Measurements from ENCODE around the gene POTEC. TPM values are rescaled to one million over a fixed set of nuclear protein-coding genes. Genes with fewer than 3 reads are reported as not detected.
"Not testable (repeated sequence)": the region's sequence is repeated elsewhere in the genome, so short reads cannot be mapped to it uniquely, and the experiment has no call there.

The POTEC gene
- total and polyA plus RNA-seq, 10 of the 15 experiments (the other 5 are each of a cell fraction or from before 2014, with no cell fraction given), result not detected

DNA sequence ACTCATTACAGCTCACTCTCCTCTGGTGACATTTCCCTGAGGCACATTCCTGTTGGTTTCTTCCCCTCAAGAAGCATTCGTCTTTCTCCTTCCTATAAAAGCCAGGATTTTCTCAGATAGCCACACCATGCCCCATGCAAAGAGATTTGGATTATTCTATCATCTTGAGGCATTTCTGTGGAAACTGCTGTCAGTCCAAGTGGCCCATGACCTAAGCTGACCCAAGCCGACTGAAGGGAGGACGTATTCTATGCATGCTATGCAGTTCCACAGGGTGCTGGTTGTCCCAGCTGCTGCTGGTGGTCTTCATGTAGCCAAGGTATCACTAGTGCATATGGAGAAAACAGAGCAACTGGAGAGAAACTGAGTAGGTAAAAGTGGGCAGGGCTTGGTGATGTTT is 73.0 kb downstream of the POTEC start:
- H4K20me1 ChIP-seq (ENCODE audit: control insufficient read depth, insufficient read depth); H3K4me3 ChIP-seq; H3K79me2 ChIP-seq (ENCODE audit: control insufficient read depth, insufficient read depth, low read length); BruUV-seq (replicated peaks); H3K36me3 ChIP-seq (ENCODE audit: control insufficient read depth in 2 of 2, insufficient read depth in 2 of 2, low read length in 1 of 2); SMC1A ChIA-PET (ENCODE audit: uncharacterized antibody, unreplicated experiment); in situ Hi-C loops (cut with MboI); POLR2A ChIA-PET; H3K9me3 ChIP-seq (replicated peaks; ENCODE audit: control insufficient read depth, insufficient read depth, low read length); FAIRE-seq; H3K4me1 ChIP-seq (ENCODE audit: control insufficient read depth, insufficient read depth, low read length); H3K4me2 ChIP-seq (ENCODE audit: control insufficient read depth, insufficient read depth); DNase-seq (ENCODE audit: low read depth, low spot score); H2AFZ ChIP-seq (ENCODE audit: control insufficient read depth, low read depth, low read length); H3K9ac ChIP-seq (ENCODE audit: control insufficient read depth, insufficient read depth, low read length); H3K27ac ChIP-seq (ENCODE audit: control insufficient read depth, insufficient read depth); intact Hi-C loops (cut with micrococcal nuclease; ENCODE audit: unreplicated experiment); ATAC-seq; RAD21 ChIA-PET (ENCODE audit: unreplicated experiment); H3K27me3 ChIP-seq (replicated peaks in 1 of 2; ENCODE audit: control insufficient read depth in 2 of 2, insufficient read depth in 2 of 2, low read length in 1 of 2); CTCF ChIA-PET: not testable (repeated sequence)
- 34% methylated on average over 3 of the region's 3 CpGs for WGBS (ENCODE audit: insufficient coverage, insufficient replicate concordance, low lambda C conversion rate, missing lambda C conversion rate)

DNA sequence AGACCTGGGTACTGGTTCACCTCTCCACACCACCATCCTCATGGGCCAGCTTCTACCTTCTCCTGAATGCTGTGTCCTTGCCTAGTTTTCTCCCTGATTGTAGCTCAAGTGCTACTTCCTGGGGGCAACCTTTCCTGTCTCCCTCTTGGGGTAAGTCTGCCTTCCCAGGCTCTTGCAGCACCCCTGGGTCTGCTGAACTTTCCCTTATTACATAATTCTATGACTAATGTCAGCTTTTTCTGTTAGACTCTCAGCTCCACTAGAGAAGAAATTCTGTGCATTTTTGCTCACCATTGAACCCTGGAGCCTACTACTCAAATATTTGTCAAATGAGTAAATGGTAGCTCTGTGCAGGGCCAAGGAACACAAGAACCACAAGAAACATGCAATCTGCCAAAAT is 73.4 kb downstream of the POTEC start:
- H3K27ac ChIP-seq (ENCODE audit: control insufficient read depth, insufficient read depth); ATAC-seq; DNase-seq (ENCODE audit: low read depth, low spot score); POLR2A ChIA-PET; H3K4me3 ChIP-seq; FAIRE-seq; H3K9ac ChIP-seq (ENCODE audit: control insufficient read depth, insufficient read depth, low read length); SMC1A ChIA-PET (ENCODE audit: uncharacterized antibody, unreplicated experiment); RAD21 ChIA-PET (ENCODE audit: unreplicated experiment); H3K9me3 ChIP-seq (replicated peaks; ENCODE audit: control insufficient read depth, insufficient read depth, low read length); CTCF ChIA-PET; in situ Hi-C loops (cut with MboI); H3K27me3 ChIP-seq (replicated peaks in 1 of 2; ENCODE audit: control insufficient read depth in 2 of 2, insufficient read depth in 2 of 2, low read length in 1 of 2); H4K20me1 ChIP-seq (ENCODE audit: control insufficient read depth, insufficient read depth); BruUV-seq (replicated peaks); intact Hi-C loops (cut with micrococcal nuclease; ENCODE audit: unreplicated experiment); H3K79me2 ChIP-seq (ENCODE audit: control insufficient read depth, insufficient read depth, low read length); H3K36me3 ChIP-seq (ENCODE audit: control insufficient read depth in 2 of 2, insufficient read depth in 2 of 2, low read length in 1 of 2); H3K4me2 ChIP-seq (ENCODE audit: control insufficient read depth, insufficient read depth); H2AFZ ChIP-seq (ENCODE audit: control insufficient read depth, low read depth, low read length); H3K4me1 ChIP-seq (ENCODE audit: control insufficient read depth, insufficient read depth, low read length): not testable (repeated sequence)

DNA sequence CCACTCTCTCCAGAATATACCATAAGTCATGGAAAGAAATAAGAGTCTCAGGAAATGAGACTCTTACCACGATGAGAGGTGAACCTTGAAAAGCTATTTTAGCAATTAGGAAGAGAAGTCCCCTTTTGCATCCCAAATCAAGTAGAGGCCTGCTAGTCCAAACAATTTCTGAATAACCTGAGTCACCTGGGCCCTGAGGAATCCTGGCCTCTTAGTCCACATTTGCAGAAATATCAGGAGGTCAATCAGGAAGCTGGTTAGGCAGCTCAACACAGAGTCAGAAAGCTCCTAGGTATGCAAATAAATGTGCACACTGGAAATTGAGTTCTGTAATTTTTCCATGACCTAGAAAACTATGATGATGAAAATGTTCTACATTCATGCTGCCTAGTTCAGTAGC is 77.4 kb downstream of the POTEC start:
- H3K79me2 ChIP-seq (ENCODE audit: control insufficient read depth, insufficient read depth, low read length); SMC1A ChIA-PET (ENCODE audit: uncharacterized antibody, unreplicated experiment); CTCF ChIA-PET; intact Hi-C loops (cut with micrococcal nuclease; ENCODE audit: unreplicated experiment); H2AFZ ChIP-seq (ENCODE audit: control insufficient read depth, low read depth, low read length); H3K4me2 ChIP-seq (ENCODE audit: control insufficient read depth, insufficient read depth); H3K27me3 ChIP-seq (replicated peaks in 1 of 2; ENCODE audit: control insufficient read depth in 2 of 2, insufficient read depth in 2 of 2, low read length in 1 of 2); H3K4me3 ChIP-seq; in situ Hi-C loops (cut with MboI); H3K36me3 ChIP-seq (ENCODE audit: control insufficient read depth in 2 of 2, insufficient read depth in 2 of 2, low read length in 1 of 2); ATAC-seq; DNase-seq (ENCODE audit: low read depth, low spot score); H3K9ac ChIP-seq (ENCODE audit: control insufficient read depth, insufficient read depth, low read length); H4K20me1 ChIP-seq (ENCODE audit: control insufficient read depth, insufficient read depth); POLR2A ChIA-PET; FAIRE-seq; H3K27ac ChIP-seq (ENCODE audit: control insufficient read depth, insufficient read depth); H3K4me1 ChIP-seq (ENCODE audit: control insufficient read depth, insufficient read depth, low read length); BruUV-seq (replicated peaks); H3K9me3 ChIP-seq (replicated peaks; ENCODE audit: control insufficient read depth, insufficient read depth, low read length): not testable (repeated sequence)
- 0% methylated on average over 1 of the region's 1 CpG for WGBS (ENCODE audit: insufficient coverage, insufficient replicate concordance, low lambda C conversion rate, missing lambda C conversion rate)
- RAD21 ChIA-PET (ENCODE audit: unreplicated experiment), result interaction anchor here (0.6 kb wide), 1 partner anchor 913 kb away, joined by 4 read pairs; no protein-coding TSS in a partner anchor

Small RNAs within 50 kb of the gene (small RNA-seq; reads per million reads assigned to genes)
- not detected for gene RNU6-1021P

Other genes with a start within 250 kb of the POTEC start
- gene ANKRD30B, start 204.6 kb upstream of the POTEC start, total RNA-seq (2014; rRNA removed), result not detected in 2 replicates
- not detected in 2 replicates for gene ANKRD30B, start 204.6 kb upstream of the POTEC start, total RNA-seq (2014; rRNA removed; fragmentation: Illumina TruSeq; extraction: Trizol)
- gene ANKRD30B, start 204.6 kb upstream of the POTEC start, total RNA-seq (2021), result not detected in 2 replicates
- gene ANKRD30B, start 204.6 kb upstream of the POTEC start, polyA plus RNA-seq (2011; rRNA removed), result not detected in 2 replicates
- 0.14 TPM in 1 of 2 replicates, not detected in the other for gene ANKRD30B, start 204.6 kb upstream of the POTEC start, polyA plus RNA-seq (2014; fragmentation: Illumina TruSeq; extraction: Trizol)
- gene ANKRD30B, start 204.6 kb upstream of the POTEC start, polyA plus RNA-seq (2014; fragmentation: Nextera tagmentation; extraction: Ambion mirVana), result not detected
- not detected in 2 replicates for gene ANKRD30B, start 204.6 kb upstream of the POTEC start, polyA plus RNA-seq (2014; rRNA removed)
- gene ANKRD30B, start 204.6 kb upstream of the POTEC start, polyA plus RNA-seq (2016; fragmentation: Nextera tagmentation; extraction: Ambion mirVana), result not detected

Measured in GM12878 (cell line).